ENCODE data around the gene PCDH19. TPM values are rescaled to one million over a fixed set of nuclear protein-coding genes. Genes with fewer than 3 reads are reported as not detected.

Gene PCDH19
- total RNA-seq, 3 donors from 2014 or later, result 1.6 to 2.6 (median 1.8) TPM

GRCh38 chrX:100368167-100368566, 41.9 kb downstream of the PCDH19 start:
- DNase-seq (ENCODE audit: low spot score in 2 of 2), result no peak
- no peaks in the 10 kb centered on the region for H3K9me3 ChIP-seq
- intact Hi-C loops (cut with DNase I; ENCODE audit: low total_unique reads), result no loop called here

GRCh38 chrX:100363896-100364295, 46.2 kb downstream of the PCDH19 start:
- no peak for DNase-seq (ENCODE audit: low spot score in 2 of 2)
- no peak for TF ChIP-seq POLR2A (IDR thresholded peaks at IDR 0.05)
- H3K4me3 ChIP-seq, result no peak overlapping the region
- peaks cover 0 to 59% of the 10 kb centered on the region in 2 donors for H3K27me3 ChIP-seq
- no peak overlapping the region for H3K27ac ChIP-seq
- H3K4me1 ChIP-seq, result no peaks in the 10 kb centered on the region
- intact Hi-C loops (cut with DNase I; ENCODE audit: low total_unique reads), result no loop called here
- no peaks in the 10 kb centered on the region for H3K36me3 ChIP-seq
- no peaks in the 10 kb centered on the region for H3K9me3 ChIP-seq

More at GRCh38 chrX:100368167-100368566, 41.9 kb downstream of the PCDH19 start:
- TF ChIP-seq POLR2A (IDR thresholded peaks at IDR 0.05), result no peak
- TF ChIP-seq, protein P1, sequence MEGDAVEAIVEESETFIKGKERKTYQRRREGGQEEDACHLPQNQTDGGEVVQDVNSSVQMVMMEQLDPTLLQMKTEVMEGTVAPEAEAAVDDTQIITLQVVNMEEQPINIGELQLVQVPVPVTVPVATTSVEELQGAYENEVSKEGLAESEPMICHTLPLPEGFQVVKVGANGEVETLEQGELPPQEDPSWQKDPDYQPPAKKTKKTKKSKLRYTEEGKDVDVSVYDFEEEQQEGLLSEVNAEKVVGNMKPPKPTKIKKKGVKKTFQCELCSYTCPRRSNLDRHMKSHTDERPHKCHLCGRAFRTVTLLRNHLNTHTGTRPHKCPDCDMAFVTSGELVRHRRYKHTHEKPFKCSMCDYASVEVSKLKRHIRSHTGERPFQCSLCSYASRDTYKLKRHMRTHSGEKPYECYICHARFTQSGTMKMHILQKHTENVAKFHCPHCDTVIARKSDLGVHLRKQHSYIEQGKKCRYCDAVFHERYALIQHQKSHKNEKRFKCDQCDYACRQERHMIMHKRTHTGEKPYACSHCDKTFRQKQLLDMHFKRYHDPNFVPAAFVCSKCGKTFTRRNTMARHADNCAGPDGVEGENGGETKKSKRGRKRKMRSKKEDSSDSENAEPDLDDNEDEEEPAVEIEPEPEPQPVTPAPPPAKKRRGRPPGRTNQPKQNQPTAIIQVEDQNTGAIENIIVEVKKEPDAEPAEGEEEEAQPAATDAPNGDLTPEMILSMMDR (IDR thresholded peaks at IDR 0.05), result no peak
- TF ChIP-seq POLR2AphosphoS5 (IDR thresholded peaks at IDR 0.05), result no peak
- Histone ChIP-seq H3K36me3 (no peaks in the 10 kb centered on the region), H3K27me3 (peaks cover 0 to 46% of the 10 kb centered on the region in 2 donors), H3K27ac (no peak overlapping the region), H3K4me3 (no peak overlapping the region), H3K4me1 (no peaks in the 10 kb centered on the region)

GRCh38 chrX:100358766-100359165, 51.3 kb downstream of the PCDH19 start:
- DNase-seq (ENCODE audit: low spot score in 2 of 2), result no peak
- no peak for TF ChIP-seq POLR2AphosphoS5 (IDR thresholded peaks at IDR 0.05)
- TF ChIP-seq, protein P1 (IDR thresholded peaks at IDR 0.05), result no peak
- TF ChIP-seq POLR2A (IDR thresholded peaks at IDR 0.05), result no peak
- Histone ChIP-seq H3K4me1 (no peaks in the 10 kb centered on the region), H3K27me3 (peaks cover 0 to 58% of the 10 kb centered on the region in 2 donors), H3K4me3 (no peak overlapping the region), H3K9me3 (no peaks in the 10 kb centered on the region), H3K27ac (no peak overlapping the region), H3K36me3 (no peaks in the 10 kb centered on the region)
- intact Hi-C loops (cut with DNase I; ENCODE audit: low total_unique reads), result no loop called here

- Histone ChIP-seq H3K27me3 (peaks cover 0 to 68% of the 10 kb centered on the region in 2 donors), H3K27ac (no peak overlapping the region), H3K4me1 (no peaks in the 10 kb centered on the region), H3K4me3 (no peak overlapping the region), H3K9me3 (no peaks in the 10 kb centered on the region), H3K36me3 (no peaks in the 10 kb centered on the region)
- no peak for DNase-seq (ENCODE audit: low spot score in 2 of 2)
- TF ChIP-seq POLR2AphosphoS5 (IDR thresholded peaks at IDR 0.05), result no peak
- TF ChIP-seq, protein P1 (IDR thresholded peaks at IDR 0.05), result no peak
- TF ChIP-seq POLR2A (IDR thresholded peaks at IDR 0.05), result no peak
- intact Hi-C loops (cut with DNase I; ENCODE audit: low total_unique reads), result no loop called here
These were observed 53.6 kb downstream of the PCDH19 start for GRCh38 chrX:100356351-100356896.

- intact Hi-C loops (cut with DNase I; ENCODE audit: low total_unique reads), result no loop called here
- no peaks in the 10 kb centered on the region for H3K9me3 ChIP-seq
- H3K27me3 ChIP-seq, result peaks cover 0 to 70% of the 10 kb centered on the region in 2 donors
- H3K27ac ChIP-seq, result no peak overlapping the region
- no peak for DNase-seq (ENCODE audit: low spot score in 2 of 2)
- no peak overlapping the region for H3K4me3 ChIP-seq
- TF ChIP-seq, protein P1 (IDR thresholded peaks at IDR 0.05), result no peak
- TF ChIP-seq POLR2AphosphoS5 (IDR thresholded peaks at IDR 0.05), result no peak
- TF ChIP-seq POLR2A (IDR thresholded peaks at IDR 0.05), result no peak
- no peaks in the 10 kb centered on the region for H3K36me3 ChIP-seq
- H3K4me1 ChIP-seq, result no peaks in the 10 kb centered on the region
These were observed 54.4 kb downstream of the PCDH19 start for GRCh38 chrX:100355680-100356079.

All from breast epithelium (tissue), 4 donors.